GM12878 (cell line): Measurements from ENCODE around the gene METTL21C. TPM values are rescaled to one million over a fixed set of nuclear protein-coding genes. Genes with fewer than 3 reads are reported as not detected.

ENCODE experiments used
- ATAC-seq: fragments of 200-7000 bp; cut with Tn5 transposase; 3 replicates; pipeline ENCODE4 v1.9.1; 2020; ENCODE audit warnings: mild to moderate bottlenecking, moderate library complexity
- BruUV-seq: library from RNA; stranded (reverse); fragments of 400-500 nt; replicated peaks from 2 replicates; lab custom pipeline; 2021; lab: Mats Ljungman, UMichigan
- CTCF ChIA-PET: fragments of 300-600 bp; sonication (Branson Sonifier 250); formaldehyde crosslinking; extraction: SDS; loops from one replicate; lab custom pipeline; 2021; ENCODE audit warnings: inconsistent platforms; lab: Yijun Ruan, JAX
- POLR2A ChIA-PET: fragments of 350-600 bp; formaldehyde crosslinking; extraction: SDS; loops from one replicate; lab custom pipeline; 2021; ENCODE audit warnings: inconsistent platforms; lab: Charles Lee
- RAD21 ChIA-PET: fragments of 300-600 bp; sonication (Branson Sonifier 250); formaldehyde crosslinking; loops from one replicate; lab custom pipeline; 2023; ENCODE audit warnings: antibody characterized with exemption; ENCODE audit not compliant: unreplicated experiment; lab: Charles Lee
- SMC1A ChIA-PET: fragments of 300-600 bp; sonication (Branson Sonifier 250); formaldehyde crosslinking; loops from one replicate; lab custom pipeline; 2023; ENCODE audit not compliant: unreplicated experiment, uncharacterized antibody; lab: Charles Lee
- DNase-seq: peaks from one replicate; pipeline ENCODE4 v3.0.0-alpha.2; 2011; ENCODE audit warnings: low read depth, low spot score
- FAIRE-seq: peaks from 3 replicates; lab custom pipeline; 2011; peaks lifted over from hg19 to GRCh38; lab: Jason Lieb, UNC
- H2AFZ ChIP-seq: 2 replicates; pipeline ENCODE4 v1.6.0; 2011; ENCODE audit warnings: low read depth, low read length, control low read depth; ENCODE audit not compliant: control insufficient read depth
- H3K27ac ChIP-seq: 2 replicates; pipeline ENCODE4 v1.5.1; 2011; ENCODE audit warnings: control low read depth; ENCODE audit not compliant: control insufficient read depth, insufficient read depth
- H3K27me3 ChIP-seq, 2 experiments: replicated peaks in 1 of 2; 2 replicates each; pipeline versions ENCODE4 v1.6.0 to v1.6.1; 2011; ENCODE audit warnings: low read length in 1 of 2; ENCODE audit not compliant: control insufficient read depth in 2 of 2, insufficient read depth in 2 of 2
- H3K36me3 ChIP-seq, 2 experiments: 2 replicates each; pipeline ENCODE4 v1.5.1; 2011; ENCODE audit warnings: low read length in 1 of 2; ENCODE audit not compliant: control insufficient read depth in 2 of 2, insufficient read depth in 2 of 2
- H3K4me1 ChIP-seq: 2 replicates; pipeline ENCODE4 v1.6.1; 2011; ENCODE audit warnings: mild to moderate bottlenecking, low read length, moderate library complexity, mixed read lengths; ENCODE audit not compliant: control insufficient read depth, insufficient read depth
- H3K4me2 ChIP-seq: 2 replicates; pipeline ENCODE4 v1.6.0; 2011; ENCODE audit warnings: control low read depth; ENCODE audit not compliant: control insufficient read depth, insufficient read depth
- H3K4me3 ChIP-seq: fragments of 200-600 bp; sonication (generic); 2 replicates; pipeline ENCODE4 v1.5.1; 2016
- H3K79me2 ChIP-seq: 2 replicates; pipeline ENCODE4 v1.6.0; 2011; ENCODE audit warnings: low read length; ENCODE audit not compliant: control insufficient read depth, insufficient read depth
- H3K9ac ChIP-seq: 2 replicates; pipeline ENCODE4 v1.8.0; 2011; ENCODE audit warnings: low read length, control low read depth, mixed read lengths; ENCODE audit not compliant: control insufficient read depth, insufficient read depth
- H3K9me3 ChIP-seq: replicated peaks from 3 replicates; pipeline ENCODE4 v1.5.1; 2011; ENCODE audit warnings: mild to moderate bottlenecking, low read length; ENCODE audit not compliant: control insufficient read depth, insufficient read depth
- H4K20me1 ChIP-seq: 2 replicates; pipeline ENCODE4 v1.6.0; 2011; ENCODE audit not compliant: control insufficient read depth, insufficient read depth
- ASH2L ChIP-seq: fragments of 300-600, 200-600 bp; sonication (generic); IDR thresholded peaks from 2 replicates; pipeline ENCODE4 v1.6.1; 2017; ENCODE audit warnings: low read depth, mild to moderate bottlenecking, borderline replicate concordance
- BACH1 ChIP-seq: fragments of 450-650 bp; IDR thresholded peaks from 2 replicates; pipeline ENCODE4 v1.6.1; 2017; ENCODE audit warnings: mild to moderate bottlenecking, borderline replicate concordance
- BMI1 ChIP-seq: fragments of 450-650 bp; IDR thresholded peaks from 2 replicates; pipeline ENCODE4 v1.6.1; 2016; ENCODE audit warnings: mild to moderate bottlenecking, moderate library complexity, borderline replicate concordance
- CHD4 ChIP-seq: fragments of 200-600 bp; sonication (generic); IDR thresholded peaks from 2 replicates; pipeline ENCODE4 v1.6.1; 2016; ENCODE audit warnings: mild to moderate bottlenecking
- ESRRA ChIP-seq: IDR thresholded peaks from 2 replicates; pipeline ENCODE4 v1.6.1; 2012; ENCODE audit warnings: mild to moderate bottlenecking, low read length, improper control_type of control experiment
- HCFC1 ChIP-seq: fragments of 150-350 bp; IDR thresholded peaks from 2 replicates; pipeline ENCODE4 v1.6.1; 2014; ENCODE audit warnings: low read length
- IRF4 ChIP-seq: IDR thresholded peaks from 2 replicates; pipeline ENCODE4 v1.6.1; 2011; ENCODE audit warnings: low read depth, low read length
- MEF2A ChIP-seq: IDR thresholded peaks from 2 replicates; pipeline ENCODE4 v1.6.1; 2011; ENCODE audit warnings: low read depth, mild to moderate bottlenecking, low read length, moderate library complexity; ENCODE audit not compliant: insufficient read depth
- MXI1 ChIP-seq: fragments of 150-350 bp; IDR thresholded peaks from 2 replicates; pipeline ENCODE4 v1.6.1; 2011; ENCODE audit warnings: low read depth, mild to moderate bottlenecking, inconsistent platforms, low read length, improper control_type of control experiment
- MYB ChIP-seq: fragments of 150-350 bp; IDR thresholded peaks from 2 replicates; pipeline ENCODE4 v1.6.1; 2014; ENCODE audit warnings: mild to moderate bottlenecking, low read depth, low read length, borderline replicate concordance
- MYC ChIP-seq: IDR thresholded peaks from 2 replicates; pipeline ENCODE4 v1.6.1; 2011; ENCODE audit warnings: mild to moderate bottlenecking, low read length, moderate library complexity, inconsistent platforms; ENCODE audit not compliant: insufficient read depth, insufficient replicate concordance, insufficient read length, severe bottlenecking
- NR2C1 ChIP-seq: fragments of 450-650 bp; IDR thresholded peaks from 2 replicates; pipeline ENCODE4 v1.6.1; 2017; ENCODE audit warnings: antibody characterized with exemption, mild to moderate bottlenecking, moderate library complexity
- RAD51 ChIP-seq: fragments of 450-650 bp; IDR thresholded peaks from 2 replicates; pipeline ENCODE4 v1.6.1; 2016; ENCODE audit warnings: moderate library complexity, mild to moderate bottlenecking, inconsistent platforms
- RBBP5 ChIP-seq: fragments of 200-600 bp; sonication (generic); conservative IDR thresholded peaks from 2 replicates; pipeline ENCODE4 v1.6.1; 2016
- ZNF622 ChIP-seq: fragments of 450-650 bp; IDR thresholded peaks from 2 replicates; pipeline ENCODE4 v1.6.1; 2017; ENCODE audit warnings: mild to moderate bottlenecking, inconsistent platforms
- WGBS: methylation state at CpG from one replicate; pipeline ENCODE4 v1.1.6; 2016; ENCODE audit warnings: low lambda C conversion rate; ENCODE audit not compliant: insufficient replicate concordance, insufficient coverage; ENCODE audit errors: missing lambda C conversion rate; 5-methylcytosine and 5-hydroxymethylcytosine counted together
- in situ Hi-C: fragments of 300-500 bp; cut with MboI; formaldehyde crosslinking; loops from 9 replicates; pipeline ENCODE4 v1.14.3; 2018; ENCODE audit warnings: mixed read lengths
- intact Hi-C: fragments of 100-400 bp; cut with micrococcal nuclease; formaldehyde crosslinking; loops from one replicate; pipeline ENCODE4 v1.14.2; 2022; ENCODE audit not compliant: unreplicated experiment
- polyA plus RNA-seq, 11 experiments: library from polyadenylated mRNA; depleted of rRNA in 4 of 11; unstranded in 6 of 11; stranded (reverse) in 5 of 11; fragments of >200 nt; fragmentation: Nextera tagmentation in 4 of 11; fragmentation: Illumina TruSeq in 1 of 11; extraction: Ambion mirVana in 4 of 11; extraction: Trizol in 1 of 11; gene quantifications; 1 replicate in 1 of 11; 2 replicates in 10 of 11; pipeline versions ENCODE4 v1.2.1 to v1.2.3, GENCODE V29; 2011 to 2016; ENCODE audit warnings: inconsistent platforms in 2 of 11, missing spikeins in 2 of 11, low read depth in 1 of 11
- total RNA-seq, 4 experiments: library from RNA; depleted of rRNA in 3 of 4; stranded (reverse); fragments of >200 nt in 3 of 4; fragmentation: Illumina TruSeq in 1 of 4; extraction: Trizol in 1 of 4; gene quantifications; 2 replicates each; pipeline versions ENCODE4 v1.2.1 to v1.2.3, GENCODE V29; 2013 to 2021
- TF ChIP-seq, protein P1 (sequence below): fragments of 450-650 bp; IDR thresholded peaks from 2 replicates; pipeline ENCODE4 v1.6.1; 2016; ENCODE audit warnings: mild to moderate bottlenecking
- TF ChIP-seq, protein P2 (sequence below): fragments of 150-350 bp; IDR thresholded peaks from 2 replicates; pipeline ENCODE4 v1.6.1; 2014; ENCODE audit warnings: mild to moderate bottlenecking, low read depth, low read length
- TF ChIP-seq, protein P3 (sequence below): fragments of 450-650 bp; IDR thresholded peaks from 2 replicates; pipeline ENCODE4 v1.6.1; 2016; ENCODE audit warnings: mild to moderate bottlenecking
- TF ChIP-seq, protein P4 (sequence below): IDR thresholded peaks from 2 replicates; pipeline ENCODE4 v1.6.1; 2011; ENCODE audit warnings: low read depth, mild to moderate bottlenecking, low read length, moderate library complexity, borderline replicate concordance; ENCODE audit errors: extremely low read depth

Gene METTL21C
- total and polyA plus RNA-seq, 10 of the 15 experiments (the other 5 are each of a cell fraction or from before 2014, with no cell fraction given), result 0.13 TPM; not detected in 9

DNA sequence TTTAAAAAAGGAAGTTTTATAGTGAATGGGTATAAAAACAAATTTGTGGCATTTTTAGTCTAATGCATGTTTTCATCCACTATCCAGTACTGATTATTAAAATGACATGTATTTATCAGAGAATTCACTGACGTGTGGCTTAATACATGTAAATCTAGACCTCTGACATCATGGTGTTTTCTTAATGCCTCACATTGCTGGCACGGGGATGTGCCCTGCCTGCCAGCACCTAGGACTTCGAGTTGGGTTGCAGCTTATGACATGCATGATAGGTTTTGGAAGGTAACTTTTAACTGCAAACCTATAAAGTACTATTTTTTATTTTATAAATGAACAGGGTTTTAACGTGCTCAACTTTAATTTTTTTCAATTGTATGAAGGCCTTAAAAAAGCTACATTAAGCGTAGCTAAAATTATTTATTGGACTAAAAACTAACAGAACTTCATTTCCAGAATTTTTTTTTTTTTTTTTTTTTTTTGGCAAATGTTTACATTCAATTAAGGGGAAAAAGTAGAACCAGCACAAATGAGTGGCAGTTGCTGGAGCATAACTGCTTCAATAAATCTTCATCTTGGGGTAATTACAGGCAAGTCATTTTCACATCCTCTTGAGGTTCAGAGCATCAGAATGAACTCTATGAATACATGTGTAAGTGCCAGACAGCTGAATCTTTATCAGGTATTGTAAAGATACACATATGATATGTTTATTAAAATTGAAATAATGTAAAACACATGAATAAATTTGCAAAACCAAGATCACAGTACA lies 16.3 kb downstream of the METTL21C start:
- 84% methylated on average over 5 of the region's 5 CpGs for WGBS
- POLR2A ChIA-PET, result interaction anchor here (0.6 to 1.0 kb wide), 4 partner anchors 40 to 168 kb away, joined by 3 to 5 read pairs (median 4); no protein-coding TSS in a partner anchor

More for the DNA sequence above, 16.3 kb downstream of the METTL21C start:
- no TSS peak for BruUV-seq
- Histone ChIP-seq H3K4me1 (no peaks in the 10 kb centered on the region), H4K20me1 (no peaks in the 10 kb centered on the region), H3K4me2 (no peak overlapping the region), H3K9me3 (no peaks in the 10 kb centered on the region), H3K79me2 (no peaks in the 10 kb centered on the region), H3K9ac (no peak overlapping the region), H3K27ac (no peak overlapping the region), H3K4me3 (no peak overlapping the region), H2AFZ (no peak overlapping the region), H3K27me3 (no peaks in the 10 kb centered on the region), H3K36me3 (peaks cover 0 to 28% of the 10 kb centered on the region in 2 experiments; a peak in 3 of 4 replicates)
- TF ChIP-seq MYB (no peak), ESRRA (no peak), HCFC1 (no peak), CHD4 (no peak), MYC (no peak), BACH1 (no peak), RBBP5 (no peak), ZNF622 (no peak), BMI1 (no peak), ASH2L (no peak), MXI1 (no peak), MEF2A (no peak), IRF4 (no peak), NR2C1 (no peak), RAD51 (no peak)
- TF ChIP-seq, protein P1, sequence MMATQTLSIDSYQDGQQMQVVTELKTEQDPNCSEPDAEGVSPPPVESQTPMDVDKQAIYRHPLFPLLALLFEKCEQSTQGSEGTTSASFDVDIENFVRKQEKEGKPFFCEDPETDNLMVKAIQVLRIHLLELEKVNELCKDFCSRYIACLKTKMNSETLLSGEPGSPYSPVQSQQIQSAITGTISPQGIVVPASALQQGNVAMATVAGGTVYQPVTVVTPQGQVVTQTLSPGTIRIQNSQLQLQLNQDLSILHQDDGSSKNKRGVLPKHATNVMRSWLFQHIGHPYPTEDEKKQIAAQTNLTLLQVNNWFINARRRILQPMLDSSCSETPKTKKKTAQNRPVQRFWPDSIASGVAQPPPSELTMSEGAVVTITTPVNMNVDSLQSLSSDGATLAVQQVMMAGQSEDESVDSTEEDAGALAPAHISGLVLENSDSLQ, result no peak
- TF ChIP-seq, protein P2, sequence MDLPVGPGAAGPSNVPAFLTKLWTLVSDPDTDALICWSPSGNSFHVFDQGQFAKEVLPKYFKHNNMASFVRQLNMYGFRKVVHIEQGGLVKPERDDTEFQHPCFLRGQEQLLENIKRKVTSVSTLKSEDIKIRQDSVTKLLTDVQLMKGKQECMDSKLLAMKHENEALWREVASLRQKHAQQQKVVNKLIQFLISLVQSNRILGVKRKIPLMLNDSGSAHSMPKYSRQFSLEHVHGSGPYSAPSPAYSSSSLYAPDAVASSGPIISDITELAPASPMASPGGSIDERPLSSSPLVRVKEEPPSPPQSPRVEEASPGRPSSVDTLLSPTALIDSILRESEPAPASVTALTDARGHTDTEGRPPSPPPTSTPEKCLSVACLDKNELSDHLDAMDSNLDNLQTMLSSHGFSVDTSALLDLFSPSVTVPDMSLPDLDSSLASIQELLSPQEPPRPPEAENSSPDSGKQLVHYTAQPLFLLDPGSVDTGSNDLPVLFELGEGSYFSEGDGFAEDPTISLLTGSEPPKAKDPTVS, result no peak
- TF ChIP-seq, protein P3, sequence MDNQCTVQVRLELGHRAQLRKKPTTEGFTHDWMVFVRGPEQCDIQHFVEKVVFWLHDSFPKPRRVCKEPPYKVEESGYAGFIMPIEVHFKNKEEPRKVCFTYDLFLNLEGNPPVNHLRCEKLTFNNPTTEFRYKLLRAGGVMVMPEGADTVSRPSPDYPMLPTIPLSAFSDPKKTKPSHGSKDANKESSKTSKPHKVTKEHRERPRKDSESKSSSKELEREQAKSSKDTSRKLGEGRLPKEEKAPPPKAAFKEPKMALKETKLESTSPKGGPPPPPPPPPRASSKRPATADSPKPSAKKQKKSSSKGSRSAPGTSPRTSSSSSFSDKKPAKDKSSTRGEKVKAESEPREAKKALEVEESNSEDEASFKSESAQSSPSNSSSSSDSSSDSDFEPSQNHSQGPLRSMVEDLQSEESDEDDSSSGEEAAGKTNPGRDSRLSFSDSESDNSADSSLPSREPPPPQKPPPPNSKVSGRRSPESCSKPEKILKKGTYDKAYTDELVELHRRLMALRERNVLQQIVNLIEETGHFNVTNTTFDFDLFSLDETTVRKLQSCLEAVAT, result no peak
- TF ChIP-seq, protein P4, sequence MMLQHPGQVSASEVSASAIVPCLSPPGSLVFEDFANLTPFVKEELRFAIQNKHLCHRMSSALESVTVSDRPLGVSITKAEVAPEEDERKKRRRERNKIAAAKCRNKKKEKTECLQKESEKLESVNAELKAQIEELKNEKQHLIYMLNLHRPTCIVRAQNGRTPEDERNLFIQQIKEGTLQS, result no peak
- ChIA-PET SMC1A (interaction anchor here (0.6 to 1.0 kb wide), 3 partner anchors 23 to 711 kb away, joined by 3 read pairs; no protein-coding TSS in a partner anchor), RAD21 (interaction anchor here (0.6 to 1.1 kb wide), 4 partner anchors 32 to 86 kb away, joined by 3 read pairs; no protein-coding TSS in a partner anchor), CTCF (interaction anchor here (0.6 kb wide), 2 partner anchors 68 to 75 kb away, joined by 3 read pairs; no protein-coding TSS in a partner anchor)
- peak; percentile 62 for FAIRE-seq
- in situ Hi-C loops (no loop called here), intact Hi-C loops (no loop called here)
- no peak for ATAC-seq
- DNase-seq, result no peak
